Suprapubic skin (tissue), 4 donors: Measurements from ENCODE around the gene GALNT2. TPM values are rescaled to one million over a fixed set of nuclear protein-coding genes. Genes with fewer than 3 reads are reported as not detected.

Experiments
- DNase-seq, 2 donors: peaks; one replicate each; pipeline ENCODE4 v3.0.0-alpha.2; 2019; ENCODE audit warnings: low spot score in 2 of 2
- H3K27ac ChIP-seq: fragments of 200-600 bp; sonication (generic); one replicate; pipeline ENCODE4 v1.5.1; 2019
- H3K27me3 ChIP-seq: fragments of 200-600 bp; sonication (generic); one replicate; pipeline ENCODE4 v1.5.1; 2019
- H3K36me3 ChIP-seq: fragments of 200-600 bp; sonication (generic); one replicate; pipeline ENCODE4 v1.5.1; 2019
- H3K4me1 ChIP-seq: fragments of 200-600 bp; sonication (generic); one replicate; pipeline ENCODE4 v1.5.1; 2019
- H3K4me3 ChIP-seq: fragments of 200-600 bp; sonication (generic); one replicate; pipeline ENCODE4 v1.5.1; 2019; ENCODE audit warnings: mild to moderate bottlenecking
- H3K9me3 ChIP-seq: fragments of 200-600 bp; sonication (generic); one replicate; pipeline ENCODE4 v1.5.1; 2019
- EP300 ChIP-seq: sonication (generic); formaldehyde crosslinking; IDR thresholded peaks from one replicate; pipeline ENCODE4 v1.6.1; 2017; ENCODE audit warnings: antibody characterized with exemption
- POLR2A ChIP-seq, 2 donors: fragments of 450-650 bp; IDR thresholded peaks; one replicate each; pipeline ENCODE4 v1.6.1; 2017; ENCODE audit warnings: antibody characterized with exemption in 2 of 2, mild to moderate bottlenecking in 2 of 2, moderate library complexity in 2 of 2
- POLR2AphosphoS5 ChIP-seq, 3 donors: sonication (generic); formaldehyde crosslinking; IDR thresholded peaks; one replicate each; pipeline ENCODE4 v1.6.1; 2017; ENCODE audit warnings: antibody characterized with exemption in 3 of 3
- WGBS: methylation state at CpG from one replicate; pipeline ENCODE4 v1.1.5; 2018; 5-methylcytosine and 5-hydroxymethylcytosine counted together
- total RNA-seq, 4 donors: library from RNA; depleted of rRNA; stranded (reverse); fragments of >200 nt; gene quantifications; one replicate each; pipeline ENCODE4 v1.1.0, GENCODE V29; 2016
- TF ChIP-seq, protein P1 (sequence below), 2 donors: fragments of 200-600 bp in 1 of 2; fragments of 450-650 bp in 1 of 2; sonication (generic) in 1 of 2; IDR thresholded peaks; one replicate each; pipeline ENCODE4 v1.5.1; 2016 to 2019; ENCODE audit warnings: antibody characterized with exemption in 2 of 2, mild to moderate bottlenecking in 1 of 2, moderate library complexity in 1 of 2

Gene GALNT2
- total RNA-seq, 4 donors from 2014 or later: 24.1 to 40.2 (median 36.4) TPM

DNA sequence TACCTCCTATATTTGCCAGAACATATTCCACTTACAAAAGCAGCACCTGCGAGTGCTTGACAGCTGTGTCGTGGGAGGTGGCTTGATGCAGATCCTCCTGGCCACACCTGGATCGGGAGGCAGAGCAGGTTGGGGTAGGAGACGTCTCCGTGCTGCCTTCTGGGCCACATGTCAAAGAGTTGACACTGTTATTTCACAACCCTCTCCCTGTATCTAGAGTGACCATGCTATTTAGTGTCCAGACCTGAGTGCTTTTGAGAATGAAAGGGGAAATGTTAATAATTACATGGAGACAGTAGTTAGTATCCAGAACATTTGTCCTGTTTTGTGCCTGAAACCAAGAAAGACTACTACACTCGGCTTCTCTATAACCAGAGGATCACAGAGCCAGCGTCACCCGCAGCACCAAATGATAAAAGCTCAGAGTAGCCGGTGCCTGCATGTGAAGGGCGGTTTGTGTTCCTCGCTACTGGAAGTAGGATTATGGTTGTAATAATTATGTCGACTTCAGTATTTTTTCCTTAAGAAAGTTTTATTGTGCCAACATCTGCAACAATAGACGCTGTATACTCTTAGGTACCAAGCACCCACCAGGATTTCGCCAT lies 77.1 kb downstream of the GALNT2 start:
- H3K4me3 ChIP-seq: no peak overlapping the region
- H3K36me3 ChIP-seq: no peaks in the 10 kb centered on the region
- TF ChIP-seq EP300 (no peak), POLR2A (IDR thresholded peaks at IDR 0.05) (no peak), POLR2AphosphoS5 (IDR thresholded peaks at IDR 0.05) (no peak)
- TF ChIP-seq, protein P1, sequence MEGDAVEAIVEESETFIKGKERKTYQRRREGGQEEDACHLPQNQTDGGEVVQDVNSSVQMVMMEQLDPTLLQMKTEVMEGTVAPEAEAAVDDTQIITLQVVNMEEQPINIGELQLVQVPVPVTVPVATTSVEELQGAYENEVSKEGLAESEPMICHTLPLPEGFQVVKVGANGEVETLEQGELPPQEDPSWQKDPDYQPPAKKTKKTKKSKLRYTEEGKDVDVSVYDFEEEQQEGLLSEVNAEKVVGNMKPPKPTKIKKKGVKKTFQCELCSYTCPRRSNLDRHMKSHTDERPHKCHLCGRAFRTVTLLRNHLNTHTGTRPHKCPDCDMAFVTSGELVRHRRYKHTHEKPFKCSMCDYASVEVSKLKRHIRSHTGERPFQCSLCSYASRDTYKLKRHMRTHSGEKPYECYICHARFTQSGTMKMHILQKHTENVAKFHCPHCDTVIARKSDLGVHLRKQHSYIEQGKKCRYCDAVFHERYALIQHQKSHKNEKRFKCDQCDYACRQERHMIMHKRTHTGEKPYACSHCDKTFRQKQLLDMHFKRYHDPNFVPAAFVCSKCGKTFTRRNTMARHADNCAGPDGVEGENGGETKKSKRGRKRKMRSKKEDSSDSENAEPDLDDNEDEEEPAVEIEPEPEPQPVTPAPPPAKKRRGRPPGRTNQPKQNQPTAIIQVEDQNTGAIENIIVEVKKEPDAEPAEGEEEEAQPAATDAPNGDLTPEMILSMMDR (IDR thresholded peaks at IDR 0.05): no peak
- no peaks in the 10 kb centered on the region for H3K9me3 ChIP-seq
- H3K4me1 ChIP-seq: peaks cover 33% of the 10 kb centered on the region
- no peak for DNase-seq
- WGBS: 84% methylated on average over 14 of the region's 14 CpGs
- no peak overlapping the region for H3K27ac ChIP-seq
- H3K27me3 ChIP-seq: no peaks in the 10 kb centered on the region

DNA sequence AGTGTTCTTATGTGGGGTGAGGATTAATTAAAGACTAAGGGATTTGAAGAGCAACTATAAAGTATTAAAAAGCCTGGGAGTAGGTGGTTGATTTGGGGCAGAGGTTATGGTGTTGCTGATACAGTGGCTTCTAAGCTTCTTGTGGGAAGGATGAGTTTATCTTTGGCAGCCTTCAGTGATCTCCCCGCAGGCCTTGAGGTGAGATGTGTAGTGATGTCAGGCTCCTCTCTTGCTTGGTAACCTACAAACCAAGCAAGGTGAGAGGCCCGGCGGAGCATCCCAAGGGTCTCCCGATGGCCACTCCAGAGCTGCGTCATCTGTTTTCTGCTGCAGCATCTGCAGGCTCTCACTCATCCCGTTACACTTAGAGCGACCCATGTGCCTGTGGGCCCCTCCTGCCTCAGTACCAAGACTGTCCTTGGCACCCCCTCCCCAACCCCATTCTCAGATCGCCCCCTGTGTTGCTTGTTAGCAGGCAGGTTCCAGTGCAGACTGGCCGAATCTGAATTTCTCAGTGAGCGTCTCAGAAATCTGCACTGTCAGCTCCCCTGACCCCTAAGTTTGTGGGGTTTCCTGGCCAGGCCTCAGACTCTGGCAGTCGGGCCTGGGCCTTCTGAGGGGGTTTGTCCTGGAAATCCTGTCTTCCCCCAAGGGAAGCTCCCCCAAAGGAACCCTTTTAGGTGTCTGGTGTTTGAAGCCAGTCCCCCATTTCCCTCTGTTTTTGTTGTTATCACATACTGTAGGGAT lies 77.9 kb downstream of the GALNT2 start:
- DNase-seq: no peak
- WGBS: 95% methylated on average over 11 of the region's 11 CpGs
- H3K27ac ChIP-seq: no peak overlapping the region
- H3K36me3 ChIP-seq: no peaks in the 10 kb centered on the region
- H3K9me3 ChIP-seq: no peaks in the 10 kb centered on the region
- TF ChIP-seq EP300 (no peak), POLR2A (IDR thresholded peaks at IDR 0.05) (no peak)
- TF ChIP-seq, protein P1 (IDR thresholded peaks at IDR 0.05): no peak
- H3K4me1 ChIP-seq: peaks cover 33% of the 10 kb centered on the region
- no peaks in the 10 kb centered on the region for H3K27me3 ChIP-seq
- no peak overlapping the region for H3K4me3 ChIP-seq

DNA sequence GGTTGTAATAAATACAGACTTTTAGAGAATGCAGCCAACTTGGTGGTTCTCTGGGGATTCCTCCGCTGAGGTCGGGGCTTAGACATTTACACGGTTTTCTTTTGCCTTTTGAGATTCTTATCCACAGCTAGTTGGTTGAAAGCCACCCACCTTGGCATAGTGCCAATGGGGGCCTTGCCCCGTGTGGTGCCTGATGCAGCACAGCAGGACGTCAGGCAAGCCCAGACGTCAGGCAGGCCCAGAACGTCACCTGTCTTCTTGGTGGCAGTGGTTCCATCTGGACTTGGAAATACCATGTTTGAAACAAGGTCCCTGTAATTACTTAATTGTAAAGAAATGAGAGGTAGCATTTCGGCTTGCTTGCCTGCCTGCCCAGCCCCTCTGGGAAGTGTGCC lies 78.5 kb downstream of the GALNT2 start:
- Histone ChIP-seq H3K9me3 (no peaks in the 10 kb centered on the region), H3K27me3 (no peaks in the 10 kb centered on the region), H3K27ac (no peak overlapping the region), H3K4me1 (peaks cover 33% of the 10 kb centered on the region), H3K36me3 (no peaks in the 10 kb centered on the region), H3K4me3 (no peak overlapping the region)
- 55% methylated on average over 8 of the region's 8 CpGs for whole genome bisulfite sequencing
- TF ChIP-seq POLR2AphosphoS5 (IDR thresholded peaks at IDR 0.05) (no peak), POLR2A (IDR thresholded peaks at IDR 0.05) (no peak), EP300 (no peak)
- TF ChIP-seq, protein P1 (IDR thresholded peaks at IDR 0.05): no peak
- no peak for DNase-seq

DNA sequence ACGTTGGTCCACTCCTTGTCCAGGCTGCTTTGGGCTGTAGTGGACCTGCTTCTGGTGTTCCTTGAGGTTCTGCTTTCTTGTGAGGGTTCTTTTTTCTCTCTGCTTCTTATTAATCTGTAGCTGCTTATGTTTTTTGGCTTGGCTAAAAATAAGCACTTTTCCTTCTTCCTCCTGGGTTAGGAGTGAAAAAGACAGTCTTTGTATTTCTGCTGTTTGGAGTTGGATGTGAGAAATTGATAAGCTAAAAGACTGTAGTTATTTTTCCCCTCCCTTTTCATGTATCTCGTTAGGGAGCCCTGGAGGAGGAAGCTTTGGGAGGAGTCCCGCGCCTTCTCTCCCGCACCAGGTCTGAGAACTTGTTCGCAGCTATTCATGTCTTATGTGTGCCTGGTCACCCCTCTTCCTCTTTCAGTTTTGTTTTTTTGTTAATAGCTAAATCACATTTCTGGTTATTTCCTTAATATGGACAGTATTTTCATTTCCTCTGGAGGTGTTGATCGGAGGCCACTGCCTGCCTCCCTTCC lies 79.0 kb downstream of the GALNT2 start:
- Histone ChIP-seq H3K36me3 (no peaks in the 10 kb centered on the region), H3K4me1 (peaks cover 30% of the 10 kb centered on the region), H3K4me3 (no peak overlapping the region), H3K27ac (no peak overlapping the region), H3K9me3 (no peaks in the 10 kb centered on the region), H3K27me3 (no peaks in the 10 kb centered on the region)
- WGBS: 60% methylated on average over 7 of the region's 7 CpGs
- TF ChIP-seq, protein P1 (IDR thresholded peaks at IDR 0.05): no peak
- TF ChIP-seq POLR2AphosphoS5 (IDR thresholded peaks at IDR 0.05) (no peak), POLR2A (IDR thresholded peaks at IDR 0.05) (no peak), EP300 (no peak)
- no peak for DNase-seq

DNA sequence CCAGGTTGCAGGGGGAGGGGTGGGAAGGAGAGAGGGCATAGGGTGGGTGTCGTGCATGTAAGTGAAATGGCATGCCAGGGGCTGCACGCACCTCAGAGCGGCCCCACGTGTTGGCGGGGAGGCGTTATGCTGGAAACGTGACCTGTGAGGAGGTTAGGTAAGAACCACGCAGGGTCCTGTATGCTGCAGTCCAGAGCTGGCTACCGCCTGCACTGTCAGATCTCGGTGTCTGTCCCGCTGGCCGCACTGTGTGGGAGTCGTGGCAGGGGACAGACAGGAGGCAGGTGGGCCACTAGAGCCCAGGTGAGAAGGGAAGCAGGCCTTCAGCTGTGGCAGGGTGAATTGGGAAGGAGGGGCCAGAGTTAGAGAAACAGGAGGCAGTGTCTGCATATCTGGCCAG lies 79.7 kb downstream of the GALNT2 start:
- Histone ChIP-seq H3K27ac (no peak overlapping the region), H3K36me3 (no peaks in the 10 kb centered on the region), H3K27me3 (no peaks in the 10 kb centered on the region), H3K4me1 (peaks cover 30% of the 10 kb centered on the region), H3K9me3 (no peaks in the 10 kb centered on the region), H3K4me3 (no peak overlapping the region)
- DNase-seq: no peak
- WGBS: 93% methylated on average over 13 of the region's 13 CpGs
- TF ChIP-seq POLR2AphosphoS5 (IDR thresholded peaks at IDR 0.05) (no peak), EP300 (no peak), POLR2A (IDR thresholded peaks at IDR 0.05) (no peak)
- TF ChIP-seq, protein P1 (IDR thresholded peaks at IDR 0.05): no peak
